GM12801 (cell line): ENCODE measurements around the gene MACROD1.

Source experiments
- TF ChIP-seq, protein P1 (sequence below): IDR thresholded peaks from one replicate; pipeline ENCODE4 v1.5.1; 2011; ENCODE audit warnings: control low read depth; ENCODE audit not compliant: insufficient read length; ENCODE audit errors: extremely low read depth

The MACROD1 gene

DNA sequence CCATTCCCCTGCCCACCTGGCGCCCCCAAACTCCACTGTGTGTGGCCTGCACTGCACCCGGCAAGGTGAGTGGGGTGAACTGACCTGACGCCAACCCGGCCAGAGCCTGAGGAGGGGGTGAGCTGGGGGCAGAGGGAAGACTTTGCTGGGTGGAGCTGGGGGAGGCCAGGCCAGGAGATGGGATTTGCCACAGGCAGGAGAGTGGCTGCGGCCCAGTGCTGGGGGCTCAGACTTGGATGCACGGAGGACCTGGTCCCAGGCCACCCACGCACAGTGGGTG lies 148.0 kb downstream of the MACROD1 start:
- TF ChIP-seq, protein P1, sequence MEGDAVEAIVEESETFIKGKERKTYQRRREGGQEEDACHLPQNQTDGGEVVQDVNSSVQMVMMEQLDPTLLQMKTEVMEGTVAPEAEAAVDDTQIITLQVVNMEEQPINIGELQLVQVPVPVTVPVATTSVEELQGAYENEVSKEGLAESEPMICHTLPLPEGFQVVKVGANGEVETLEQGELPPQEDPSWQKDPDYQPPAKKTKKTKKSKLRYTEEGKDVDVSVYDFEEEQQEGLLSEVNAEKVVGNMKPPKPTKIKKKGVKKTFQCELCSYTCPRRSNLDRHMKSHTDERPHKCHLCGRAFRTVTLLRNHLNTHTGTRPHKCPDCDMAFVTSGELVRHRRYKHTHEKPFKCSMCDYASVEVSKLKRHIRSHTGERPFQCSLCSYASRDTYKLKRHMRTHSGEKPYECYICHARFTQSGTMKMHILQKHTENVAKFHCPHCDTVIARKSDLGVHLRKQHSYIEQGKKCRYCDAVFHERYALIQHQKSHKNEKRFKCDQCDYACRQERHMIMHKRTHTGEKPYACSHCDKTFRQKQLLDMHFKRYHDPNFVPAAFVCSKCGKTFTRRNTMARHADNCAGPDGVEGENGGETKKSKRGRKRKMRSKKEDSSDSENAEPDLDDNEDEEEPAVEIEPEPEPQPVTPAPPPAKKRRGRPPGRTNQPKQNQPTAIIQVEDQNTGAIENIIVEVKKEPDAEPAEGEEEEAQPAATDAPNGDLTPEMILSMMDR, result no peak

DNA sequence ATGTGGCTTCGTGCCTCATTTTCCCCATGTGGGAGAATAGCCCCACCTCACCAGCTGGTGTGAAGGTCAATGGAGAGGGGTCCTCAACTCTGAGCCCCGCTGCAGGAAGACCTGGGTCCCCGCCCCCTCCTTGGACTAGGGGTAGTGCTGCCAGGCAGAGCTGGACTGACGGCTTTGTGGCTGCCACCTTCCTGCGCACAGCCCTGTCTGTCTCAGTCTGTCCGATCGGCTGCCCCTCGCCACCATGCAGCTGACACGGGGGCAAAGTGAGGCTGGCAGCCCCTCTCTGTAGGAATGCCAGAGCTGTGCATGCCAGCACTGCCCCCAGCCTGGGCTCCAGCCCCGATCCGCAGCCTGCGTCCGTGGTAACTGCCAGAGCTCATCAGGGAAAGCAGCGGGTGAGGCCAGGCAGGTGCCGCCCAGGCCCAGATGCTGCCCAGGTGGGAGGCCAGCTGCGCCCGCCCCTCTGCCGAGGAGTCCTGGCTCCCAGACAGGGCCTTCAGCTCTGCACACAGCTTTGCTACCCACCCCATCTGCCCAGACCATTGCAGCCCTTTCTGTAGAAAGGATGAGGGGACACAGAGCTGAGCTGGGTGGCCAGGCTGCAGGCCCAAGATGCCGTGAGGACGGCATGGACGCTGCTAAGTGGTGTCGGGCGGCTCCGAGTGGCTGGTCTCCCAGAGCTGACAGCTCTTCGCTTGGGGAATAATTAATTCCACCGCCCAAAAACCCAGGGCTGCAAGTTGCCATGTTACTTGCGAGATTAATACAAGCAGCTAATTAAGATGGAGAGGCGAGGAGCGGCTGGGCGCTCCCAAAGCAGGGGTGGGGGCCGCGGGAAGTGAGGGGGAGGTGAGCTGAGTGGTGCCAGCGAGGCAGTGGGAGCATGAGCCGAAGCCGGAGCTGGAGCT lies 149.7 kb downstream of the MACROD1 start:
- TF ChIP-seq, protein P1, result no peak

DNA sequence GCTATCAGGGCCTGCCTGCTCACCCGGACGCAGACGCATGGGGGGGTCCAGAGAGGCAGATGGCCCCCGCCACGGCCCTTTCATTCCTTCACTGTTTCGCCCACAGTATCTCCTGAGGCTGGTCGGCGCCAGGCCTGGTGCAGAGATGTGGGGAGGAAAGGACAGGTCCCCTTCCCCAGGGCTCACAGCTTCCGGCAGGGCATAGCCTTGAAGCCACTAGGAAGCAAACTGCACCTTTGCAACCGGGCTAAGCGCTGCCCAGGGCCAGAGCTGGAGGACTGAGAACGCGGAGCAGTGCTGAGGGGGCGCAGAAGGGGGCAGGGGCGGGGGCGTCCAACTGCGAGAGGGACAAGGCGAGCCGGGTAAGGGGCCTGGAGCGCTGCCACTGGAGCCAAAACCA lies 150.4 kb downstream of the MACROD1 start:
- TF ChIP-seq, protein P1, result no peak

DNA sequence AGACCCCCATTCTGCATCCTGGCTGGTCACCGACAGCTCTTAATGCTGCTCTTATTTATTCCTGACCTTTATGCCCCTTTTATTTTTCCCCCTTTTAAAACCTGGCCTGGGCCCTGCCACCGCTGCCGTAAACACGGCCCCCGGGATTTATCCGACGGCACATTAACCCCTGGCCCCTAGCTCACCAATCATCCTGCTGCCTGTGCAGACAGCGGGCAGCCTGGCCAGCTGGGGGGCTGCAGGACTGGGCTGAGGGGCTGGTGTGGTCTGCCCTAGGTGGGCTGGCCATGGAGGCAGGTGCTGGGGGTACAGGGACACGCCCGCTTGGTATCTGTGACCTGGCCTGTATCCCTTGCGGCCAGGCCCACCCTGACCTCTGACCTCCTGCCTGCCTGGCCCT lies 151.6 kb downstream of the MACROD1 start:
- TF ChIP-seq, protein P1, result no peak

DNA sequence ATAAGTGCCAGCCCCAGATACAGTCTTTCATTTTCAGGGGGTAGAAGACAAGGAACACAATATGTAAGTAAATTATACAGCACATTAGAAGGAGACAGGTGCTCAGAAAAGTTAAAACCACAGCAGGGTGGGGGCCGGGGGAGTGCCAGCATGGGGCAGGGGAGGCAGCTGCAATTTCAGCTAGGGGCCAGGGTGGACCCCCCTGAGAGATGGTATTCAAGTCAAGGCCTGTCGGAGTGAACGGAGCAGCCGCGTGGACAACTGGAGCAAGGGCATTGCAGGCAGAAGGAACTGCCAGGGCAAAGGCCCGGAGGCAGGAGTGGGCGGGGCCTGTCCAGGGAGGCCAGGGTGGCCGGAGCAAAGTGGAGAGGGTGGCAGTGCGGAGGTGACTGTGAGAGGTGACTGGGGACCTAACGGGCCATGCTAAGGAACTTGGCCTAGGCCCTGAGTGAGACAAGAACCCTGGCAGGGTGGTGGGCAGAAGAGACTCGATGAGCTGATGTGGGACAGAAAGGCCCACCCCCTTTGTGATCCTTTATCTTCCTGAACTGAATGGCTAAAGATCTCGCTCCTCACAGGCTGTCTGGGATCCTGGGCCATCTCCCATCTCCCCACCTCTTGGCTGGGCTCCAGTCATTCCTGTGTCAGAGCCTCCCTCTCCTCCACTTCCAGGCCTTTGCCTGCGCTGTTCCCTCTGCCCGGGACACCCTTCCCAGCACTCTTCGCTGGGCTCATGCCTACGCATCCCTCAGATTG lies 152.6 kb downstream of the MACROD1 start:
- TF ChIP-seq, protein P1, result no peak

DNA sequence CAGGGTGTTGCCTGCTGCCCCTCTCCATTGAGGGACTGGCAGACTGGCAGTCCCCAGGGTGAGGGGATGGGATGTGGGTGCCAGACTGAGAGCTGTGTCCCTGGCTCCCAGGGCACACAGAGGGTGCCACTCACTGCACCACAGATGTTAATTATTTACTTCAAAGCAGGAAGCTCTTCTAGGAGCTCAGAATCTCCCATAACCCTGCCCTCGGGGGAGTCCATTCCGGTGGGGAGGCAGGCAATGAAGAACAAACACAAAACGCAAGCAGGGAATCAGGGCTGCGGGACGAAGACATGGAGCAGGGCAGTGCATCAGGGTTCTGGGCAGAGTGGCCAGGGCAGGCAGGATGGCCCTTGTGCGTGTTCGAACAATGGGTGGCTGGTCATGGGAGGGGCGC lies 154.5 kb downstream of the MACROD1 start:
- TF ChIP-seq, protein P1, result no peak

DNA sequence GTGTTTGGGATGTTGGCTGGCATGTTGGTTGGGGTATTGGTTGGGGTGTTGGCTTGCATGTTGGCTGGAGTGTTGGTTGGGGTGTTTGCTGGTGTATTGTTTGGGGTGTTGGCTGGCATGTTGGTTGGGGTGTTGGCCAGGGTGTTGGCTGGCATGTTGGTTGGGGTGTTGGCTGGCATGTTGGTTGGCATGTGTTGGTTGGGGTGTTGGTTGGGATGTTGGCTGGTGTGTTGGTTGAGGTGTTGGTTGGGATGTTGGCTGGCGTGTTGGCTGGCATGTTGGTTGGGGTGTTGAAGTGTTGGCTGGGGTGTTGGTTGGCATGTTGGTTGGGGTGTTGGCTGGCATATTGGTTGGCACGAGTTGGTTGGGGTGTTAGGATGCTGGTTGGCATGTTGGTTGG lies 155.1 kb downstream of the MACROD1 start:
- TF ChIP-seq, protein P1, result no peak
